H1 (cell line): Measurements from ENCODE around the gene FOXO6.

Experiments
- RXRA ChIP-seq: IDR thresholded peaks from 2 replicates; pipeline ENCODE4 v1.6.1; 2011; ENCODE audit warnings: low read depth, mild to moderate bottlenecking, low read length, moderate library complexity; ENCODE audit not compliant: insufficient read depth
- TAF1 ChIP-seq: IDR thresholded peaks from 2 replicates; pipeline ENCODE4 v1.6.1; 2011; ENCODE audit warnings: mild to moderate bottlenecking, low read depth, low read length
- TF ChIP-seq, protein P1 (sequence below), 3 experiments: IDR thresholded peaks; 1 replicate in 2 of 3; 2 replicates in 1 of 3; pipeline versions ENCODE4 v1.5.1 to v1.6.1; 2011; ENCODE audit warnings: low read length in 3 of 3, mild to moderate bottlenecking in 3 of 3, inconsistent platforms in 2 of 3, low read depth in 1 of 3, moderate library complexity in 1 of 3; ENCODE audit not compliant: insufficient read depth in 1 of 3; ENCODE audit errors: control extremely low read depth in 1 of 3

DNA sequence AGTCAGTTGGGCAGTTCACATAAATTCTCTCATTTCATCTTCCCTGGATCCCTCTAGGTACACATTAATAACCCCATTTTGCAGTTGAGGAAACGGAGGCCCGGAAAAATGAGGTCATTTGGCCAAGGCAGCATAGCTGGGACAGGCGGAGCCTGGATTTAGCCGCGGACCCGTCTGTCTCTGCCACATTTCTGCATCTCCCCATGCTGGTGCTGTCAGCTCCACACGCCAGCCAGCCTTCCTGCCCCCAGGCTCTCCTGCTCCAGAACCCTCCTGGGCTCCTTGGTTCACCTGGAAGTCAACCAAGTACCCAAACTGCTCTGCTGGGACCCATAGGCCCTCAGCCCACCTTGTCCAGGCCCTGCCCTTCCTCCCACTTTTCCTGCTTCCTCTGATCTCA lies 7.6 kb downstream of the FOXO6 start:
- TF ChIP-seq, protein P1, sequence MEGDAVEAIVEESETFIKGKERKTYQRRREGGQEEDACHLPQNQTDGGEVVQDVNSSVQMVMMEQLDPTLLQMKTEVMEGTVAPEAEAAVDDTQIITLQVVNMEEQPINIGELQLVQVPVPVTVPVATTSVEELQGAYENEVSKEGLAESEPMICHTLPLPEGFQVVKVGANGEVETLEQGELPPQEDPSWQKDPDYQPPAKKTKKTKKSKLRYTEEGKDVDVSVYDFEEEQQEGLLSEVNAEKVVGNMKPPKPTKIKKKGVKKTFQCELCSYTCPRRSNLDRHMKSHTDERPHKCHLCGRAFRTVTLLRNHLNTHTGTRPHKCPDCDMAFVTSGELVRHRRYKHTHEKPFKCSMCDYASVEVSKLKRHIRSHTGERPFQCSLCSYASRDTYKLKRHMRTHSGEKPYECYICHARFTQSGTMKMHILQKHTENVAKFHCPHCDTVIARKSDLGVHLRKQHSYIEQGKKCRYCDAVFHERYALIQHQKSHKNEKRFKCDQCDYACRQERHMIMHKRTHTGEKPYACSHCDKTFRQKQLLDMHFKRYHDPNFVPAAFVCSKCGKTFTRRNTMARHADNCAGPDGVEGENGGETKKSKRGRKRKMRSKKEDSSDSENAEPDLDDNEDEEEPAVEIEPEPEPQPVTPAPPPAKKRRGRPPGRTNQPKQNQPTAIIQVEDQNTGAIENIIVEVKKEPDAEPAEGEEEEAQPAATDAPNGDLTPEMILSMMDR (IDR thresholded peaks at IDR 0.05; ENCODE audit: control extremely low read depth in 1 of 3, insufficient read depth in 1 of 3, low read depth in 1 of 3, low read length in 3 of 3): no peak
- no peak for TF ChIP-seq RXRA
- TF ChIP-seq TAF1: no peak
